Liver (tissue), 9 donors: ENCODE measurements around the gene RPTOR. TPM values are rescaled to one million over a fixed set of nuclear protein-coding genes. Genes with fewer than 3 reads are reported as not detected.

Source experiments
- DNase-seq: peaks from one replicate; pipeline ENCODE4 v3.0.0-alpha.2; 2017; ENCODE audit warnings: low spot score
- H3K27ac ChIP-seq, 2 donors: one replicate each; pipeline ENCODE4 v1.7.0; 2013; ENCODE audit warnings: inconsistent platforms in 2 of 2, low read length in 2 of 2, control low read depth in 1 of 2, low read depth in 1 of 2, mild to moderate bottlenecking in 1 of 2
- H3K27me3 ChIP-seq, 4 donors: one replicate each; pipeline versions ENCODE4 v1.6.1 to v1.7.0; 2013; ENCODE audit warnings: low read length in 3 of 4, inconsistent platforms in 1 of 4, mild to moderate bottlenecking in 1 of 4, moderate library complexity in 1 of 4; ENCODE audit not compliant: control insufficient read depth in 4 of 4, insufficient read depth in 4 of 4
- H3K36me3 ChIP-seq, 4 donors: one replicate each; pipeline versions ENCODE4 v1.6.1 to v1.7.0; 2013; ENCODE audit warnings: low read length in 3 of 4, mild to moderate bottlenecking in 3 of 4, low read depth in 1 of 4, moderate library complexity in 1 of 4; ENCODE audit not compliant: control insufficient read depth in 4 of 4, insufficient read depth in 3 of 4
- H3K4me1 ChIP-seq, 4 donors: one replicate each; pipeline versions ENCODE4 v1.6.1 to v1.7.0; 2013; ENCODE audit warnings: low read length in 3 of 4, mild to moderate bottlenecking in 3 of 4, moderate library complexity in 1 of 4; ENCODE audit not compliant: control insufficient read depth in 4 of 4, insufficient read depth in 4 of 4
- H3K4me3 ChIP-seq, 3 donors: one replicate each; pipeline versions ENCODE4 v1.6.1 to v1.7.0; 2013; ENCODE audit warnings: low read length in 3 of 3, control low read depth in 1 of 3, low read depth in 1 of 3, mild to moderate bottlenecking in 1 of 3
- H3K9ac ChIP-seq, 2 donors: one replicate each; pipeline ENCODE4 v1.7.0; 2013; ENCODE audit warnings: low read length in 2 of 2, mild to moderate bottlenecking in 2 of 2, moderate library complexity in 2 of 2, control low read depth in 1 of 2, low read depth in 1 of 2
- H3K9me3 ChIP-seq, 4 donors: one replicate each; pipeline versions ENCODE4 v1.6.1 to v1.7.0; 2013; ENCODE audit warnings: low read length in 3 of 4; ENCODE audit not compliant: control insufficient read depth in 4 of 4
- CTCF ChIP-seq: fragments of 150-350 bp; IDR thresholded peaks from 2 replicates; pipeline ENCODE4 v1.5.1; 2017; ENCODE audit warnings: improper control_type of control experiment, low read depth, low read length; ENCODE audit not compliant: missing input control
- EGR1 ChIP-seq, 2 donors: IDR thresholded peaks; 2 replicates each; pipeline ENCODE4 v1.6.1; 2016 to 2018; ENCODE audit warnings: antibody characterized with exemption in 2 of 2, low read depth in 2 of 2
- FOXA1 ChIP-seq: IDR thresholded peaks from 2 replicates; pipeline ENCODE4 v1.6.1; 2016; ENCODE audit warnings: antibody characterized with exemption
- FOXA2 ChIP-seq: IDR thresholded peaks from 2 replicates; pipeline ENCODE4 v1.6.1; 2016; ENCODE audit warnings: antibody characterized with exemption
- GABPA ChIP-seq, 2 donors: IDR thresholded peaks in 1 of 2; conservative IDR thresholded peaks in 1 of 2; 2 replicates each; pipeline ENCODE4 v1.6.1; 2016; ENCODE audit warnings: antibody characterized with exemption in 2 of 2, mild to moderate bottlenecking in 1 of 2, moderate library complexity in 1 of 2
- JUND ChIP-seq, 2 donors: IDR thresholded peaks; 2 replicates each; pipeline ENCODE4 v1.6.1; 2016; ENCODE audit warnings: antibody characterized with exemption in 2 of 2
- NR2F2 ChIP-seq: IDR thresholded peaks from 2 replicates; pipeline ENCODE4 v1.6.1; 2016; ENCODE audit warnings: antibody characterized with exemption
- RAD21 ChIP-seq, 2 donors: IDR thresholded peaks; 2 replicates each; pipeline ENCODE4 v1.6.1; 2016; ENCODE audit warnings: antibody characterized with exemption in 2 of 2, mild to moderate bottlenecking in 2 of 2
- RXRA ChIP-seq, 2 donors: IDR thresholded peaks; 2 replicates each; pipeline ENCODE4 v1.6.1; 2017 to 2018; ENCODE audit warnings: antibody characterized with exemption in 2 of 2, mild to moderate bottlenecking in 1 of 2
- SP1 ChIP-seq: IDR thresholded peaks from 2 replicates; pipeline ENCODE4 v1.6.1; 2018; ENCODE audit warnings: antibody characterized with exemption, mild to moderate bottlenecking
- TAF1 ChIP-seq: conservative IDR thresholded peaks from 2 replicates; pipeline ENCODE4 v1.6.1; 2016; ENCODE audit warnings: antibody characterized with exemption, mild to moderate bottlenecking
- YY1 ChIP-seq: IDR thresholded peaks from 2 replicates; pipeline ENCODE4 v1.6.1; 2016; ENCODE audit warnings: antibody characterized with exemption, mild to moderate bottlenecking
- ZBTB33 ChIP-seq: IDR thresholded peaks from 2 replicates; pipeline ENCODE4 v1.6.1; 2016; ENCODE audit warnings: antibody characterized with exemption
- WGBS: extraction: QIAGEN DNeasy Blood & Tissue Kit; methylation state at CpG from one replicate; pipeline ENCODE4 v1.1.7; 2013; 5-methylcytosine and 5-hydroxymethylcytosine counted together
- polyA plus RNA-seq, 2 donors: library from polyadenylated mRNA; stranded (reverse) in 1 of 2; unstranded in 1 of 2; fragments of 200-250 nt in 1 of 2; fragments of >200 nt in 1 of 2; fragmentation: Nextera tagmentation in 1 of 2; extraction: Ambion mirVana in 1 of 2; gene quantifications; one replicate each; pipeline versions ENCODE4 v1.2.1 to v1.2.3, GENCODE V29; 2013 to 2015
- total RNA-seq, 2 donors: library from RNA; depleted of rRNA; stranded (reverse); fragments of >200 nt; gene quantifications; one replicate each; pipeline ENCODE4 v1.2.3, GENCODE V29; 2014
- TF ChIP-seq, protein P1 (sequence below): IDR thresholded peaks from 2 replicates; pipeline ENCODE4 v1.6.1; 2016; ENCODE audit warnings: antibody characterized with exemption
- TF ChIP-seq, protein P2 (sequence below): IDR thresholded peaks from 2 replicates; pipeline ENCODE4 v1.6.1; 2016; ENCODE audit warnings: antibody characterized with exemption
- TF ChIP-seq, protein P3 (sequence below): IDR thresholded peaks from 2 replicates; pipeline ENCODE4 v1.6.1; 2016; ENCODE audit warnings: antibody characterized with exemption, mild to moderate bottlenecking
- donor health status: healthy.
- donor health status: healthy.
- donor health status: healthy.
- donor health status: healthy.
- donor health status: healthy.

RPTOR gene
- total and polyA plus RNA-seq, 4 donors, result 4.8 to 25.4 (median 11.6) TPM

- no peak overlapping the region for H3K9ac ChIP-seq
- no peak overlapping the region for H3K4me3 ChIP-seq
- no peaks in the 10 kb centered on the region for H3K27me3 ChIP-seq
- peaks cover 0 to 5% (median 0%) of the 10 kb centered on the region in 4 donors for H3K4me1 ChIP-seq
- WGBS, result 95% methylated on average over 17 of the region's 17 CpGs
- H3K27ac ChIP-seq, result no peak overlapping the region
- TF ChIP-seq, protein P1, sequence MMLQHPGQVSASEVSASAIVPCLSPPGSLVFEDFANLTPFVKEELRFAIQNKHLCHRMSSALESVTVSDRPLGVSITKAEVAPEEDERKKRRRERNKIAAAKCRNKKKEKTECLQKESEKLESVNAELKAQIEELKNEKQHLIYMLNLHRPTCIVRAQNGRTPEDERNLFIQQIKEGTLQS, result no peak
- TF ChIP-seq CTCF (no peak), NR2F2 (no peak), SP1 (no peak), RXRA (IDR thresholded peaks at IDR 0.05) (no peak), EGR1 (IDR thresholded peaks at IDR 0.05; ENCODE audit: low read depth in 2 of 2) (no peak), FOXA2 (no peak), GABPA (IDR thresholded peaks at IDR 0.05 in 1 of 2, conservative IDR thresholded peaks at IDR 0.05 in 1 of 2) (no peak), YY1 (no peak), TAF1 (no peak), RAD21 (IDR thresholded peaks at IDR 0.05) (no peak), FOXA1 (no peak)
- TF ChIP-seq, protein P2, sequence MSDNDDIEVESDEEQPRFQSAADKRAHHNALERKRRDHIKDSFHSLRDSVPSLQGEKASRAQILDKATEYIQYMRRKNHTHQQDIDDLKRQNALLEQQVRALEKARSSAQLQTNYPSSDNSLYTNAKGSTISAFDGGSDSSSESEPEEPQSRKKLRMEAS, result no peak
- TF ChIP-seq, protein P3, sequence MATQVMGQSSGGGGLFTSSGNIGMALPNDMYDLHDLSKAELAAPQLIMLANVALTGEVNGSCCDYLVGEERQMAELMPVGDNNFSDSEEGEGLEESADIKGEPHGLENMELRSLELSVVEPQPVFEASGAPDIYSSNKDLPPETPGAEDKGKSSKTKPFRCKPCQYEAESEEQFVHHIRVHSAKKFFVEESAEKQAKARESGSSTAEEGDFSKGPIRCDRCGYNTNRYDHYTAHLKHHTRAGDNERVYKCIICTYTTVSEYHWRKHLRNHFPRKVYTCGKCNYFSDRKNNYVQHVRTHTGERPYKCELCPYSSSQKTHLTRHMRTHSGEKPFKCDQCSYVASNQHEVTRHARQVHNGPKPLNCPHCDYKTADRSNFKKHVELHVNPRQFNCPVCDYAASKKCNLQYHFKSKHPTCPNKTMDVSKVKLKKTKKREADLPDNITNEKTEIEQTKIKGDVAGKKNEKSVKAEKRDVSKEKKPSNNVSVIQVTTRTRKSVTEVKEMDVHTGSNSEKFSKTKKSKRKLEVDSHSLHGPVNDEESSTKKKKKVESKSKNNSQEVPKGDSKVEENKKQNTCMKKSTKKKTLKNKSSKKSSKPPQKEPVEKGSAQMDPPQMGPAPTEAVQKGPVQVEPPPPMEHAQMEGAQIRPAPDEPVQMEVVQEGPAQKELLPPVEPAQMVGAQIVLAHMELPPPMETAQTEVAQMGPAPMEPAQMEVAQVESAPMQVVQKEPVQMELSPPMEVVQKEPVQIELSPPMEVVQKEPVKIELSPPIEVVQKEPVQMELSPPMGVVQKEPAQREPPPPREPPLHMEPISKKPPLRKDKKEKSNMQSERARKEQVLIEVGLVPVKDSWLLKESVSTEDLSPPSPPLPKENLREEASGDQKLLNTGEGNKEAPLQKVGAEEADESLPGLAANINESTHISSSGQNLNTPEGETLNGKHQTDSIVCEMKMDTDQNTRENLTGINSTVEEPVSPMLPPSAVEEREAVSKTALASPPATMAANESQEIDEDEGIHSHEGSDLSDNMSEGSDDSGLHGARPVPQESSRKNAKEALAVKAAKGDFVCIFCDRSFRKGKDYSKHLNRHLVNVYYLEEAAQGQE, result no peak
- H3K36me3 ChIP-seq, result no peaks in the 10 kb centered on the region
- DNase-seq, result no peak
- H3K9me3 ChIP-seq, result no peaks in the 10 kb centered on the region
Measured at GRCh38 chr17:80650751-80651518, 106.3 kb downstream of the RPTOR start.

GRCh38 chr17:80652756-80653330 lies 108.2 kb downstream of the RPTOR start:
- H3K9ac ChIP-seq, result no peak overlapping the region
- peaks cover 0 to 5% (median 0%) of the 10 kb centered on the region in 4 donors for H3K4me1 ChIP-seq
- H3K36me3 ChIP-seq, result no peaks in the 10 kb centered on the region
- H3K4me3 ChIP-seq, result no peak overlapping the region
- 94% methylated on average over 3 of the region's 3 CpGs for WGBS
- no peak overlapping the region for H3K27ac ChIP-seq
- peaks cover 0 to 2% (median 0%) of the 10 kb centered on the region in 4 donors for H3K9me3 ChIP-seq
- H3K27me3 ChIP-seq, result no peaks in the 10 kb centered on the region
- no peak for DNase-seq
- TF ChIP-seq FOXA1 (no peak), CTCF (no peak), ZBTB33 (no peak), RAD21 (IDR thresholded peaks at IDR 0.05) (no peak), JUND (IDR thresholded peaks at IDR 0.05) (no peak), YY1 (no peak)
- TF ChIP-seq, protein P1, result no peak
- TF ChIP-seq, protein P3, result no peak
